GM23338 (cell line): ENCODE measurements around the gene PRSS56.

ENCODE experiments used
- CREB1 ChIP-seq: fragments of 250-450 bp; sonication (Bioruptor Pico); IDR thresholded peaks from 2 replicates; pipeline ENCODE4 v1.5.0; 2020; ENCODE audit warnings: low read depth, mild to moderate bottlenecking, moderate library complexity
- ZNF331 ChIP-seq: fragments of 250-450 bp; sonication (Bioruptor Pico); IDR thresholded peaks from 2 replicates; pipeline ENCODE4 v1.5.0; 2020; ENCODE audit warnings: low read depth, mild to moderate bottlenecking, moderate library complexity
- TF ChIP-seq, protein P1 (sequence below), 2 experiments: fragments of 200-600 bp in 1 of 2; sonication (generic) in 1 of 2; conservative IDR thresholded peaks; 2 replicates each; pipeline versions ENCODE4 v1.5.1 to v1.6.1; 2016 to 2017; ENCODE audit warnings: antibody characterized with exemption in 2 of 2, low read depth in 2 of 2, mild to moderate bottlenecking in 2 of 2, moderate library complexity in 1 of 2

DNA sequence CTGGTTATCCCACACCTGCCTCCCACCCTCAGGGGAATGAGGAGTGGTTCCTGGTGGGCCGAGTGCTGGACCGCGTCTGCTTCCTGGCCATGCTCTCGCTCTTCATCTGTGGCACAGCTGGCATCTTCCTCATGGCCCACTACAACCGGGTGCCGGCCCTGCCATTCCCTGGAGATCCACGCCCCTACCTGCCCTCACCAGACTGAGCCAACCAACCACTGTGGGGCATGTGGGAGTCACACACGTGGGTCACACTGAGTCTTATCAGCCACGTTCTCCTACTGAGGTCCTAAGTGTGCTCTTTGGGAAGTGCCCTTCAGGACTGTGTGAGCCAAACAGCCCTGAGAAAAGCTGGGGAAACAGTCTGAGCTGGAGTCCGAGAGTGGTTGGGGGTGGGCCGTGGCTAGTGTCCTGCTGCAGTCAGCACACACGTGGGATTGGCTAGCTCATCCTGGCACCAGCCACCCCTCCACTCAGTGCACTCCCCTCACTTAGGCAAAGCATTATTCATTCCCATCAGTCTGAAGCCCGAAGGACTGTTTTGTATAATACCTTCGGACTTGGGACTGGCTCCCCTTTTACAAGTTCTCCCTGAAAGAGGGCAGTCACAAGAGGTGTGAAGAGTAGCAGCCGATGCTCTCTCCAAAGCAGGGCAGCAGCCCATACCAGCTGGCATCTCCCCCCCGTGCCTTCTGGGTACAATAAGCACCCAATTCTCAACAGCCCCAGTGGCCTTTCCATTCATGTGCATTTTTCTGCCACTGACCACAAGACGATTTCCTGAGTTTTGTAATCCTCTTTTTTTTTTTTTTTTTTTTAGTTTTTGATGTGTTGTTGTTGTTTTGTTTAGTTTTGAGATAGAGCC lies 25.6 kb downstream of the PRSS56 start:
- no peak for TF ChIP-seq ZNF331 (CRISPR knock-in tag)
- TF ChIP-seq, protein P1, sequence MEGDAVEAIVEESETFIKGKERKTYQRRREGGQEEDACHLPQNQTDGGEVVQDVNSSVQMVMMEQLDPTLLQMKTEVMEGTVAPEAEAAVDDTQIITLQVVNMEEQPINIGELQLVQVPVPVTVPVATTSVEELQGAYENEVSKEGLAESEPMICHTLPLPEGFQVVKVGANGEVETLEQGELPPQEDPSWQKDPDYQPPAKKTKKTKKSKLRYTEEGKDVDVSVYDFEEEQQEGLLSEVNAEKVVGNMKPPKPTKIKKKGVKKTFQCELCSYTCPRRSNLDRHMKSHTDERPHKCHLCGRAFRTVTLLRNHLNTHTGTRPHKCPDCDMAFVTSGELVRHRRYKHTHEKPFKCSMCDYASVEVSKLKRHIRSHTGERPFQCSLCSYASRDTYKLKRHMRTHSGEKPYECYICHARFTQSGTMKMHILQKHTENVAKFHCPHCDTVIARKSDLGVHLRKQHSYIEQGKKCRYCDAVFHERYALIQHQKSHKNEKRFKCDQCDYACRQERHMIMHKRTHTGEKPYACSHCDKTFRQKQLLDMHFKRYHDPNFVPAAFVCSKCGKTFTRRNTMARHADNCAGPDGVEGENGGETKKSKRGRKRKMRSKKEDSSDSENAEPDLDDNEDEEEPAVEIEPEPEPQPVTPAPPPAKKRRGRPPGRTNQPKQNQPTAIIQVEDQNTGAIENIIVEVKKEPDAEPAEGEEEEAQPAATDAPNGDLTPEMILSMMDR (conservative IDR thresholded peaks at IDR 0.05; ENCODE audit: low read depth in 2 of 2): no peak
- TF ChIP-seq CREB1: no peak
